Neural cell (in vitro differentiated cells): Measurements from ENCODE around the gene C6orf132. TPM values are rescaled to one million over a fixed set of nuclear protein-coding genes. Genes with fewer than 3 reads are reported as not detected.

Experiments used
- H2AFZ ChIP-seq: fragments of 200-600, 300-800 bp; sonication (generic), shearing (Covaris generic); 2 replicates; pipeline ENCODE4 v1.6.0; 2014; ENCODE audit warnings: low read depth, mild to moderate bottlenecking, antibody characterized with exemption, low read length, moderate library complexity
- H3F3A ChIP-seq: fragments of 200-600 bp; shearing (Covaris generic); 2 replicates; pipeline ENCODE4 v1.6.1; 2016; ENCODE audit warnings: mild to moderate bottlenecking, moderate library complexity, mixed read lengths, antibody characterized with exemption, low read length; ENCODE audit not compliant: insufficient read depth, poor library complexity, severe bottlenecking
- H3K27ac ChIP-seq: fragments of 200-600, 300-800 bp; sonication (generic), shearing (Covaris generic); 2 replicates; pipeline ENCODE4 v1.5.1; 2014; ENCODE audit warnings: mild to moderate bottlenecking, low read length, moderate library complexity
- H3K27me3 ChIP-seq: fragments of 300-800, 200-600 bp; sonication (generic), shearing (Covaris generic); 2 replicates; pipeline ENCODE4 v1.6.0; 2014; ENCODE audit warnings: mild to moderate bottlenecking, low read depth, low read length, moderate library complexity; ENCODE audit not compliant: insufficient read depth
- H3K36me3 ChIP-seq: fragments of 300-800, 200-600 bp; sonication (generic), shearing (Covaris generic); 2 replicates; pipeline ENCODE4 v1.5.1; 2014; ENCODE audit warnings: mild to moderate bottlenecking, antibody characterized with exemption, low read length, moderate library complexity; ENCODE audit not compliant: insufficient read depth
- H3K4me2 ChIP-seq: fragments of 300-800, 200-600 bp; sonication (generic), shearing (Covaris generic); 2 replicates; pipeline ENCODE4 v1.6.0; 2014; ENCODE audit warnings: mild to moderate bottlenecking, low read length
- H3K4me3 ChIP-seq: fragments of 300-800, 200-600 bp; sonication (generic), shearing (Covaris generic); 2 replicates; pipeline ENCODE4 v1.5.1; 2014; ENCODE audit warnings: mild to moderate bottlenecking, low read length, moderate library complexity
- H3K79me2 ChIP-seq: fragments of 200-600 bp; shearing (Covaris generic); replicated peaks from 2 replicates; pipeline ENCODE4 v1.6.0; 2014; ENCODE audit warnings: mild to moderate bottlenecking, low read length, moderate library complexity; ENCODE audit not compliant: insufficient read depth
- H3K9ac ChIP-seq: fragments of 300-800, 200-600 bp; sonication (generic), shearing (Covaris generic); 2 replicates; pipeline ENCODE4 v1.6.1; 2016; ENCODE audit warnings: mild to moderate bottlenecking, low read length, mixed read lengths
- H3K9me2 ChIP-seq: fragments of 200-600 bp; shearing (Covaris generic); 2 replicates; pipeline ENCODE4 v1.6.1; 2016; ENCODE audit warnings: mild to moderate bottlenecking, low read length, mixed read lengths; ENCODE audit not compliant: insufficient read depth
- H3K9me3 ChIP-seq: fragments of 200-600, 300-800 bp; sonication (generic), shearing (Covaris generic); 2 replicates; pipeline ENCODE4 v1.6.1; 2016; ENCODE audit warnings: mild to moderate bottlenecking, mixed run types, low read length, moderate library complexity, mixed read lengths
- H4K20me1 ChIP-seq: fragments of 200-600 bp; shearing (Covaris generic); 2 replicates; pipeline ENCODE4 v1.6.1; 2016; ENCODE audit warnings: mild to moderate bottlenecking, mixed run types; ENCODE audit not compliant: insufficient read depth
- EP300 ChIP-seq: fragments of 450-650 bp; conservative IDR thresholded peaks from 2 replicates; pipeline ENCODE4 v1.6.1; 2014; ENCODE audit warnings: antibody characterized with exemption, mild to moderate bottlenecking, moderate library complexity; ENCODE audit not compliant: poor library complexity, severe bottlenecking
- EZH2 ChIP-seq: fragments of 200-600, 300-800 bp; shearing (Covaris generic), sonication (generic); IDR thresholded peaks from 2 replicates; pipeline ENCODE4 v1.6.1; 2014; ENCODE audit warnings: antibody characterized with exemption, low read length, borderline replicate concordance, mild to moderate bottlenecking; ENCODE audit not compliant: insufficient read depth, poor library complexity, severe bottlenecking
- MXI1 ChIP-seq: fragments of 450-650 bp; conservative IDR thresholded peaks from 2 replicates; pipeline ENCODE4 v1.6.1; 2014; ENCODE audit warnings: antibody characterized with exemption, mild to moderate bottlenecking; ENCODE audit not compliant: poor library complexity, severe bottlenecking
- POLR2AphosphoS5 ChIP-seq: IDR thresholded peaks from 2 replicates; pipeline ENCODE4 v1.6.1; 2012
- RAD21 ChIP-seq: fragments of 450-650 bp; conservative IDR thresholded peaks from 2 replicates; pipeline ENCODE4 v1.6.1; 2014; ENCODE audit warnings: antibody characterized with exemption, mild to moderate bottlenecking, moderate library complexity
- SMC3 ChIP-seq: fragments of 450-650 bp; conservative IDR thresholded peaks from 2 replicates; pipeline ENCODE4 v1.6.1; 2014; ENCODE audit warnings: antibody characterized with exemption, mild to moderate bottlenecking, moderate library complexity; ENCODE audit not compliant: poor library complexity
- TAF1 ChIP-seq: IDR thresholded peaks from 2 replicates; pipeline ENCODE4 v1.6.1; 2012; ENCODE audit warnings: low read depth
- polyA plus RNA-seq: library from polyadenylated mRNA; depleted of rRNA; stranded (reverse); fragments of >200 nt; gene quantifications from 2 replicates; pipeline ENCODE4 v1.2.3, GENCODE V29; 2014
- TF ChIP-seq, protein P1 (sequence below): fragments of 450-650 bp; IDR thresholded peaks from 2 replicates; pipeline ENCODE4 v1.5.1; 2014; ENCODE audit warnings: antibody characterized with exemption, mild to moderate bottlenecking, moderate library complexity; ENCODE audit not compliant: poor library complexity, severe bottlenecking
- TF ChIP-seq, protein P2 (sequence below): IDR thresholded peaks from 2 replicates; pipeline ENCODE4 v1.6.1; 2012; ENCODE audit warnings: borderline replicate concordance

Gene C6orf132
- polyA plus RNA-seq, 1 donor from 2014 or later = not detected

DNA sequence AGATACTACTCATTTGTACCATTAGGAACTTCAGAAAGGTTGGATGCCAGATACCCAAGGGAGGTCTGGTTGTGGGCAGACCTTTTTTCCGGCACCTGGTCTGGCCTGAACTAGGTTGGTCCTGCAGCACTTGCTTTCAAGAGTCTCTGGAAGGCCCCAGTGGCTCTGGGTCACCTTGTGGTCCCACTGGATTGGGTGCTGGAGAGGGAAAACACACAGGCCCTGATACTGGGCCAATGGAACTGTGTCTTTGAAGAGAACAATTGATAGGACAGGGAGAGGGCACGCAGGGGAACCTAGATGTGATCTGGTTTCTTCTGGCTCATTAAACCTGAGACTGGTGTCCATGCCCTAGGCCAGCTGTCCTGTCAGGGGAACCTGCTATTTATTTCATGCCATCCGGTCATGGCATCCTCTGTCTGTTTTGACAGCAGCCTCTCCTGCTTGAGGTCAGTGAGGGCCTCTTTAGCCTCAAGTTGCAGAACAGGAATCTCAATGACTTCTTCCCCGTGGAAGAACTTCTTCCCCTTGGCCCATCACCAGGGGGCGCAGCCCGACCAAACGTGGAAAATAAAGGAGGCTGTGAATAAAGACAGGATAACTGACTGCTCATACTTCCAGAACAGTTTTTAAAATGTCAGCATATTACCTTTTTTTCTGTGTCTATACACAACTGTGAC is 67.1 kb downstream of the C6orf132 start:
- Histone ChIP-seq H3K9me2 (no peaks in the 10 kb centered on the region), H3K27ac (no peak overlapping the region), H3K9me3 (no peaks in the 10 kb centered on the region), H3K4me3 (no peak overlapping the region), H3K79me2 (no peaks in the 10 kb centered on the region), H3K4me2 (no peak overlapping the region), H3K9ac (no peak overlapping the region), H3F3A (no peaks in the 10 kb centered on the region), H3K27me3 (no peaks in the 10 kb centered on the region), H3K36me3 (no peaks in the 10 kb centered on the region), H2AFZ (no peak overlapping the region), H4K20me1 (no peaks in the 10 kb centered on the region)
- peak; percentile 85 for TF ChIP-seq RAD21
- TF ChIP-seq POLR2AphosphoS5 = no peak
- no peak for TF ChIP-seq TAF1
- TF ChIP-seq MXI1 = no peak
- TF ChIP-seq, protein P1, sequence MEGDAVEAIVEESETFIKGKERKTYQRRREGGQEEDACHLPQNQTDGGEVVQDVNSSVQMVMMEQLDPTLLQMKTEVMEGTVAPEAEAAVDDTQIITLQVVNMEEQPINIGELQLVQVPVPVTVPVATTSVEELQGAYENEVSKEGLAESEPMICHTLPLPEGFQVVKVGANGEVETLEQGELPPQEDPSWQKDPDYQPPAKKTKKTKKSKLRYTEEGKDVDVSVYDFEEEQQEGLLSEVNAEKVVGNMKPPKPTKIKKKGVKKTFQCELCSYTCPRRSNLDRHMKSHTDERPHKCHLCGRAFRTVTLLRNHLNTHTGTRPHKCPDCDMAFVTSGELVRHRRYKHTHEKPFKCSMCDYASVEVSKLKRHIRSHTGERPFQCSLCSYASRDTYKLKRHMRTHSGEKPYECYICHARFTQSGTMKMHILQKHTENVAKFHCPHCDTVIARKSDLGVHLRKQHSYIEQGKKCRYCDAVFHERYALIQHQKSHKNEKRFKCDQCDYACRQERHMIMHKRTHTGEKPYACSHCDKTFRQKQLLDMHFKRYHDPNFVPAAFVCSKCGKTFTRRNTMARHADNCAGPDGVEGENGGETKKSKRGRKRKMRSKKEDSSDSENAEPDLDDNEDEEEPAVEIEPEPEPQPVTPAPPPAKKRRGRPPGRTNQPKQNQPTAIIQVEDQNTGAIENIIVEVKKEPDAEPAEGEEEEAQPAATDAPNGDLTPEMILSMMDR = peak; percentile 88
- TF ChIP-seq EZH2 = no peak
- peak; percentile 94 for TF ChIP-seq SMC3
- no peak for TF ChIP-seq EP300
- TF ChIP-seq, protein P2, sequence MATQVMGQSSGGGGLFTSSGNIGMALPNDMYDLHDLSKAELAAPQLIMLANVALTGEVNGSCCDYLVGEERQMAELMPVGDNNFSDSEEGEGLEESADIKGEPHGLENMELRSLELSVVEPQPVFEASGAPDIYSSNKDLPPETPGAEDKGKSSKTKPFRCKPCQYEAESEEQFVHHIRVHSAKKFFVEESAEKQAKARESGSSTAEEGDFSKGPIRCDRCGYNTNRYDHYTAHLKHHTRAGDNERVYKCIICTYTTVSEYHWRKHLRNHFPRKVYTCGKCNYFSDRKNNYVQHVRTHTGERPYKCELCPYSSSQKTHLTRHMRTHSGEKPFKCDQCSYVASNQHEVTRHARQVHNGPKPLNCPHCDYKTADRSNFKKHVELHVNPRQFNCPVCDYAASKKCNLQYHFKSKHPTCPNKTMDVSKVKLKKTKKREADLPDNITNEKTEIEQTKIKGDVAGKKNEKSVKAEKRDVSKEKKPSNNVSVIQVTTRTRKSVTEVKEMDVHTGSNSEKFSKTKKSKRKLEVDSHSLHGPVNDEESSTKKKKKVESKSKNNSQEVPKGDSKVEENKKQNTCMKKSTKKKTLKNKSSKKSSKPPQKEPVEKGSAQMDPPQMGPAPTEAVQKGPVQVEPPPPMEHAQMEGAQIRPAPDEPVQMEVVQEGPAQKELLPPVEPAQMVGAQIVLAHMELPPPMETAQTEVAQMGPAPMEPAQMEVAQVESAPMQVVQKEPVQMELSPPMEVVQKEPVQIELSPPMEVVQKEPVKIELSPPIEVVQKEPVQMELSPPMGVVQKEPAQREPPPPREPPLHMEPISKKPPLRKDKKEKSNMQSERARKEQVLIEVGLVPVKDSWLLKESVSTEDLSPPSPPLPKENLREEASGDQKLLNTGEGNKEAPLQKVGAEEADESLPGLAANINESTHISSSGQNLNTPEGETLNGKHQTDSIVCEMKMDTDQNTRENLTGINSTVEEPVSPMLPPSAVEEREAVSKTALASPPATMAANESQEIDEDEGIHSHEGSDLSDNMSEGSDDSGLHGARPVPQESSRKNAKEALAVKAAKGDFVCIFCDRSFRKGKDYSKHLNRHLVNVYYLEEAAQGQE = no peak

DNA sequence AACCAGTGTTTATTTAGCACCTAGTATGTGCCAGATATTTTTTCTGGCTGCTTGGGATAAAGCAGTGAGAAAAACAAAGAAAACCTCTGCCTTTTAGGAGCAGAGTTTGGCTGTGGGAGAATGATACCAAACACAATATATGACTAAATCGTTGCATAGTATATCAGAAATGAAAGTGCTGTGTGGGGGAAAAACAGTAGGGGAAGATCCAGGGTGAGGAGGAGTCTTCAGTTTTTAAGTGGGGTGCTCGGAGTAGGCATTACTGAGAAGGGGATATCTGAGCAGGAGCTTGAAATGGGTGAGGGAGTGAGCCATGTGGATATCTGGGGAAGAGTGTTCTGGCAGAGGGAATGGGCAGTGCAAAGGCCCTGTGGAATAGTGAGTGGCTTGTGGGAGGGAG is 69.1 kb downstream of the C6orf132 start:
- Histone ChIP-seq H3K4me2 (no peak overlapping the region), H3K9ac (no peak overlapping the region), H3K9me3 (no peaks in the 10 kb centered on the region), H3K79me2 (no peaks in the 10 kb centered on the region), H3F3A (no peaks in the 10 kb centered on the region), H3K27ac (no peak overlapping the region), H4K20me1 (no peaks in the 10 kb centered on the region), H3K27me3 (no peaks in the 10 kb centered on the region), H3K4me3 (no peak overlapping the region), H3K36me3 (no peaks in the 10 kb centered on the region), H3K9me2 (no peaks in the 10 kb centered on the region), H2AFZ (no peak overlapping the region)
- TF ChIP-seq EP300 = no peak
- TF ChIP-seq RAD21 = no peak
- TF ChIP-seq, protein P2 = no peak
- TF ChIP-seq SMC3 = no peak
- no peak for TF ChIP-seq EZH2
- no peak for TF ChIP-seq MXI1
